Germinal center (tissue), 1 donor: ENCODE measurements around the gene PIGQ.
"Not testable (repeated sequence)": the region's sequence is repeated elsewhere in the genome, so short reads cannot be mapped to it uniquely, and the experiment has no call there.

Experiments
- DNase-seq: peaks from one replicate; pipeline ENCODE4 v3.0.0; 2012; ENCODE audit warnings: mixed read lengths, low spot score

Gene PIGQ

GRCh38 chr16:586047-586644 is 16.4 kb downstream of the PIGQ start:
- DNase-seq, result no peak

- DNase-seq, result no peak
Measured at GRCh38 chr16:586645-587590, 17.1 kb downstream of the PIGQ start.

- no peak for DNase-seq
Measured at GRCh38 chr16:588639-588888, 18.8 kb downstream of the PIGQ start.

- DNase-seq, result peak; percentile 94
Measured at GRCh38 chr16:588889-589657, 19.3 kb downstream of the PIGQ start.

GRCh38 chr16:589658-590187 is 20.0 kb downstream of the PIGQ start, which contains the start of gene RAB40C:
Gene RAB40C, plus strand, starts transcription at chr16:590066. Its CDS starts 226 bp downstream, at chr16:590292.
- peak; percentile 98 for DNase-seq

GRCh38 chr16:590188-590814 is 20.5 kb downstream of the PIGQ start:
- no peak for DNase-seq

- DNase-seq, result no peak
Measured at GRCh38 chr16:590815-591200, 21.0 kb downstream of the PIGQ start.

GRCh38 chr16:591231-591630 is 21.5 kb downstream of the PIGQ start:
- DNase-seq, result no peak

- DNase-seq, result no peak
Measured at GRCh38 chr16:591892-592517, 22.2 kb downstream of the PIGQ start.

- no peak for DNase-seq
Measured at GRCh38 chr16:592518-593306, 22.9 kb downstream of the PIGQ start.

GRCh38 chr16:593406-593805 is 23.6 kb downstream of the PIGQ start:
- DNase-seq, result no peak

GRCh38 chr16:593807-594206 is 24.0 kb downstream of the PIGQ start:
- no peak for DNase-seq

GRCh38 chr16:595094-595528 is 25.3 kb downstream of the PIGQ start:
- no peak for DNase-seq

GRCh38 chr16:595942-596735 is 26.4 kb downstream of the PIGQ start:
- no peak for DNase-seq

- no peak for DNase-seq
Measured at GRCh38 chr16:596736-597060, 26.9 kb downstream of the PIGQ start.

GRCh38 chr16:597655-598054 is 27.9 kb downstream of the PIGQ start:
- not testable (repeated sequence) for DNase-seq

GRCh38 chr16:598823-599739 is 29.3 kb downstream of the PIGQ start:
- no peak for DNase-seq

GRCh38 chr16:600781-601180 is 31.0 kb downstream of the PIGQ start:
- no peak for DNase-seq

- DNase-seq, result no peak
Measured at GRCh38 chr16:603933-604332, 34.2 kb downstream of the PIGQ start.
